Pancreas (tissue), 10 donors: ENCODE results near the gene CCDC136. TPM values are rescaled to one million over a fixed set of nuclear protein-coding genes. Genes with fewer than 3 reads are reported as not detected.

Experiments
- ATAC-seq, 4 donors: fragments of 200-7000 bp; cut with Tn5 transposase; one replicate each; pipeline versions ENCODE4 v1.8.0 to v1.9.1; 2020; ENCODE audit warnings: mild to moderate bottlenecking in 4 of 4, moderate library complexity in 4 of 4
- DNase-seq, 6 donors: peaks; one replicate each; pipeline ENCODE4 v3.0.0-alpha.2; 2020
- FAIRE-seq: peaks from 2 replicates; lab custom pipeline; 2012; peaks lifted over from hg19 to GRCh38; lab: Jason Lieb, UNC
- H3K27ac ChIP-seq, 4 donors: fragments of 200-600 bp; sonication (generic); 1 replicate in 3 of 4; 2 replicates in 1 of 4; pipeline versions ENCODE4 v1.5.0 to v1.8.0; 2020
- H3K27me3 ChIP-seq, 4 donors: fragments of 200-600 bp; one replicate each; pipeline ENCODE4 v1.8.0; 2021
- H3K36me3 ChIP-seq, 3 donors: fragments of 200-600 bp; sonication (generic) in 1 of 3; one replicate each; pipeline versions ENCODE4 v1.5.0 to v1.8.0; 2020 to 2021
- H3K4me1 ChIP-seq, 3 donors: fragments of 200-600 bp; one replicate each; pipeline ENCODE4 v1.8.0; 2021
- H3K4me3 ChIP-seq, 4 donors: fragments of 200-600 bp; sonication (generic) in 2 of 4; one replicate each; pipeline versions ENCODE4 v1.5.0 to v1.8.0; 2020 to 2021
- H3K9me3 ChIP-seq, 4 donors: fragments of 200-600 bp; one replicate each; pipeline ENCODE4 v1.8.0; 2021
- CTCF ChIP-seq, 4 donors: fragments of 200-600 bp; sonication (generic) in 3 of 4; IDR thresholded peaks; one replicate each; pipeline versions ENCODE4 v1.5.0 to v1.8.0; 2021; ENCODE audit warnings: antibody characterized with exemption in 4 of 4
- WGBS, 2 donors: extraction: QIAGEN DNeasy Blood & Tissue Kit; methylation state at CpG; one replicate each; pipeline ENCODE4 v1.1.7; 2013; 5-methylcytosine and 5-hydroxymethylcytosine counted together
- intact Hi-C, 3 donors: fragments of 100-400 bp; cut with DNase I; formaldehyde crosslinking; loops; one replicate each; pipeline versions ENCODE4 v1.11.1 to v1.14.2; 2022
- polyA plus RNA-seq, 2 donors: library from polyadenylated mRNA; stranded (reverse); fragments of 200-250 nt; gene quantifications; one replicate each; pipeline ENCODE4 v1.2.3, GENCODE V29; 2013
- total RNA-seq, 6 donors: library from RNA; stranded (reverse); fragmentation: NEBNext Ultra II Directional in 4 of 6; extraction: Animal tissue kit (Norgen Biotek cat#: 25700) in 4 of 6; gene quantifications; one replicate each; pipeline versions ENCODE4 v1.2.1 to v1.2.4, GENCODE V29; 2021 to 2023
- donor health status: healthy with polysubstance abuse.
- donor health status: DM: no; HTN: no; CAD: no; lungs with moderate emphysema.
- donor health status: DM: no; HTN: no; CAD: no.
- donor health status: control.
- donor health status: control.
- donor health status: Bipolar disorder and iron deficiency.
- donor health status: DM: yes; HTN: yes; CAD: no.
- donor health status: DM: no; HTN: no; CAD: no.
- donor health status: DM: no; HTN: no; CAD: no.
- donor health status: DM: yes; HTN: yes; CAD: no.

CCDC136 gene
- total and polyA plus RNA-seq, 8 donors, result 0.66 to 2.9 (median 1.3) TPM

GRCh38 chr7:128838981-128839731 is 47.4 kb downstream of the CCDC136 start:
- DNase-seq (peak in 2 of 6 donors; percentile 47 to 63), FAIRE-seq (no peak), ATAC-seq (no peak)
- H3K27ac ChIP-seq, result no peak overlapping the region
- no peak overlapping the region for H3K4me3 ChIP-seq
- H3K9me3 ChIP-seq, result no peaks in the 10 kb centered on the region
- H3K36me3 ChIP-seq, result no peaks in the 10 kb centered on the region
- 83 to 90% methylated on average over 17 of the region's 17 CpGs for WGBS, 2 donors
- intact Hi-C loops, result no loop called here
- no peaks in the 10 kb centered on the region for H3K4me1 ChIP-seq
- H3K27me3 ChIP-seq, result no peaks in the 10 kb centered on the region
- TF ChIP-seq CTCF (IDR thresholded peaks at IDR 0.05), result no peak

DNA sequence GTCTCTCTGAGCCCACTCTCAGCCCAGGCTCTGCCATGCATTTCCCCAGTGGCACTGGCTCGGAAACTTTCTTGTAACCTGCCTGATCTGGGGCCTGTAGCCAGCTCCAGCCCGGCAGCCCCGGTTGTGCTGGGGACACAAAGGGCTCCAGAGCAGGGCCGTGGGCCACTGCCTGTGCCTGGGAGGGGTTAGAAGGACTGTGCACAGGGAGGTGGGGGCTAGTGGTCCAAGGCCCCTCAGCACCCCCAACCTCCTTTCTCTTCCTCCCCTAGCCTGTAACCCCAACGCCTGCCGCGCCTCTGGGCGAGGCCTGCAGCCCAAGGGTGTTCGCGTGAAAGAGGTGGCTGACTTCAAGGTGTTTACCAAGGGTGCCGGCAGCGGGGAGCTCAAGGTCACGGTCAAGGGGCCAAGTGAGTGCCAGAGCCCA is 48.0 kb downstream of the CCDC136 start:
- DNase-seq (peak in 2 of 6 donors; percentile 46 to 53), FAIRE-seq (no peak), ATAC-seq (no peak)
- intact Hi-C loops, result no loop called here
- Histone ChIP-seq H3K36me3 (no peaks in the 10 kb centered on the region), H3K4me1 (no peaks in the 10 kb centered on the region), H3K27ac (no peak overlapping the region), H3K9me3 (no peaks in the 10 kb centered on the region), H3K4me3 (no peak overlapping the region), H3K27me3 (no peaks in the 10 kb centered on the region)
- no peak for TF ChIP-seq CTCF (IDR thresholded peaks at IDR 0.05)
- WGBS, 2 donors, result 72 to 74% methylated on average over 10 to 13 of the region's 13 CpGs

GRCh38 chr7:128840326-128841170 is 48.8 kb downstream of the CCDC136 start:
- no peak for FAIRE-seq
- Histone ChIP-seq H3K9me3 (no peaks in the 10 kb centered on the region), H3K27ac (no peak overlapping the region), H3K27me3 (no peaks in the 10 kb centered on the region), H3K4me1 (no peaks in the 10 kb centered on the region), H3K36me3 (no peaks in the 10 kb centered on the region), H3K4me3 (no peak overlapping the region)
- intact Hi-C loops, result no loop called here
- ATAC-seq, result no peak
- peak in 2 of 6 donors; percentile 48 to 50 for DNase-seq
- 74 to 85% methylated on average over 23 of the region's 23 CpGs for WGBS, 2 donors
- no peak for TF ChIP-seq CTCF (IDR thresholded peaks at IDR 0.05)

DNA sequence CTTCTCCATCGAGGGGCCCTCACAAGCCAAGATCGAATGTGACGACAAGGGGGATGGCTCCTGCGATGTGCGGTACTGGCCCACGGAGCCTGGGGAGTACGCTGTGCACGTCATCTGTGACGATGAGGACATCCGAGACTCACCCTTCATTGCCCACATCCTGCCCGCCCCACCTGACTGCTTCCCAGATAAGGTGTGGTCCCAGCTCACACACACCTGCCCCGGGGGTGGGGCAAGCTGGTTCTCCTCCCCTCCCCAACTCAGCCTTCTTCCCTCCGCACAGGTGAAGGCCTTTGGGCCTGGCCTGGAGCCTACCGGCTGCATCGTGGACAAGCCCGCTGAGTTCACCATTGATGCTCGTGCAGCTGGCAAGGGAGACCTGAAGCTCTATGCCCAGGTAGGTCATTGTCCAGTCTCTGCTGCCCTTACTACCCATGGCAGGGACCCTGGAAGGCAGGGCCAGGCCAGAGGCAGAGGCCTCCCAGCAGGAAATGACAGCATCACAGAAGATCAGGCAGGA is 49.5 kb downstream of the CCDC136 start:
- FAIRE-seq (no peak), DNase-seq (no peak), ATAC-seq (no peak)
- no peaks in the 10 kb centered on the region for H3K9me3 ChIP-seq
- no peak for TF ChIP-seq CTCF (IDR thresholded peaks at IDR 0.05)
- no peaks in the 10 kb centered on the region for H3K27me3 ChIP-seq
- no peaks in the 10 kb centered on the region for H3K4me1 ChIP-seq
- intact Hi-C loops, result no loop called here
- no peaks in the 10 kb centered on the region for H3K36me3 ChIP-seq
- 78 to 82% methylated on average over 14 to 17 of the region's 17 CpGs for WGBS, 2 donors
- no peak overlapping the region for H3K4me3 ChIP-seq
- no peak overlapping the region for H3K27ac ChIP-seq
